RWPE2 (cell line): ENCODE results near the gene RECQL5.

Experiments used
- ATAC-seq: fragments of 200-7000 bp; cut with Tn5 transposase; 3 replicates; pipeline ENCODE4 v1.9.1; 2021; ENCODE audit warnings: low read depth
- DNase-seq: peaks from one replicate; pipeline ENCODE4 v3.0.0-alpha.2; 2020; ENCODE audit warnings: low spot score
- H3K27ac ChIP-seq: fragments of 450-650 bp; 2 replicates; pipeline ENCODE4 v1.5.1; 2017; ENCODE audit warnings: mild to moderate bottlenecking; ENCODE audit not compliant: poor library complexity, severe bottlenecking
- H3K27me3 ChIP-seq: fragments of 250-450 bp; sonication (Bioruptor Pico); 2 replicates; pipeline ENCODE4 v1.5.1; 2021; ENCODE audit warnings: mild to moderate bottlenecking, moderate library complexity; ENCODE audit not compliant: insufficient read depth, poor library complexity, severe bottlenecking
- H3K36me3 ChIP-seq: fragments of 250-450 bp; sonication (Bioruptor Pico); 2 replicates; pipeline ENCODE4 v1.5.1; 2020; ENCODE audit warnings: low read depth, mild to moderate bottlenecking, moderate library complexity
- H3K4me1 ChIP-seq: fragments of 250-450 bp; sonication (Bioruptor Pico); 2 replicates; pipeline ENCODE4 v1.5.1; 2021; ENCODE audit warnings: mild to moderate bottlenecking, moderate library complexity; ENCODE audit not compliant: insufficient read depth, poor library complexity, severe bottlenecking
- H3K4me3 ChIP-seq: fragments of 250-450 bp; sonication (Bioruptor Pico); 2 replicates; pipeline ENCODE4 v1.5.1; 2021; ENCODE audit warnings: mild to moderate bottlenecking, moderate library complexity; ENCODE audit not compliant: severe bottlenecking
- H3K9me3 ChIP-seq: fragments of 250-450 bp; sonication (Bioruptor Pico); 2 replicates; pipeline ENCODE4 v1.5.1; 2021; ENCODE audit warnings: mild to moderate bottlenecking, moderate library complexity; ENCODE audit not compliant: severe bottlenecking
- CTCF ChIP-seq: fragments of 450-650 bp; IDR thresholded peaks from one replicate; pipeline ENCODE4 v1.5.1; 2017; ENCODE audit warnings: mild to moderate bottlenecking, moderate library complexity; ENCODE audit not compliant: poor library complexity, severe bottlenecking

RECQL5 gene

GRCh38 chr17:75665981-75666380 lies 973 bp downstream of the RECQL5 start:
- H3K4me3 ChIP-seq, result peak overlapping the region; percentile 83
- H3K27ac ChIP-seq, result no peak overlapping the region
- DNase-seq, result no peak
- H3K36me3 ChIP-seq, result peaks cover 76% of the 10 kb centered on the region
- H3K4me1 ChIP-seq, result peaks cover 14% of the 10 kb centered on the region
- H3K27me3 ChIP-seq, result no peaks in the 10 kb centered on the region
- H3K9me3 ChIP-seq, result no peaks in the 10 kb centered on the region
- ATAC-seq, result no peak
- TF ChIP-seq CTCF, result no peak

GRCh38 chr17:75664099-75664549 lies 2.8 kb downstream of the RECQL5 start:
- Histone ChIP-seq H3K27me3 (no peaks in the 10 kb centered on the region), H3K36me3 (peaks cover 74% of the 10 kb centered on the region), H3K9me3 (no peaks in the 10 kb centered on the region), H3K27ac (no peak overlapping the region), H3K4me3 (no peak overlapping the region), H3K4me1 (peaks cover 14% of the 10 kb centered on the region)
- DNase-seq, result no peak
- no peak for ATAC-seq
- TF ChIP-seq CTCF, result no peak

- peaks cover 75% of the 10 kb centered on the region for H3K36me3 ChIP-seq
- no peak for ATAC-seq
- H3K27ac ChIP-seq, result no peak overlapping the region
Measured at GRCh38 chr17:75662511-75662910, 4.4 kb downstream of the RECQL5 start.

GRCh38 chr17:75661531-75661930 lies 5.4 kb downstream of the RECQL5 start:
- no peak for DNase-seq
- no peaks in the 10 kb centered on the region for H3K9me3 ChIP-seq
- no peak for TF ChIP-seq CTCF
- no peaks in the 10 kb centered on the region for H3K27me3 ChIP-seq
- H3K36me3 ChIP-seq, result peaks cover 83% of the 10 kb centered on the region
- H3K4me3 ChIP-seq, result no peak overlapping the region
- no peak overlapping the region for H3K27ac ChIP-seq
- no peak for ATAC-seq
- H3K4me1 ChIP-seq, result peaks cover 7% of the 10 kb centered on the region

More at GRCh38 chr17:75662511-75662910, 4.4 kb downstream of the RECQL5 start:
- no peak for TF ChIP-seq CTCF
- H3K27me3 ChIP-seq, result no peaks in the 10 kb centered on the region
- H3K4me3 ChIP-seq, result no peak overlapping the region
- no peak for DNase-seq
- H3K4me1 ChIP-seq, result peaks cover 7% of the 10 kb centered on the region
- no peaks in the 10 kb centered on the region for H3K9me3 ChIP-seq

- no peak for TF ChIP-seq CTCF
- H3K4me3 ChIP-seq, result no peak overlapping the region
- H3K4me1 ChIP-seq, result no peaks in the 10 kb centered on the region
- H3K27me3 ChIP-seq, result no peaks in the 10 kb centered on the region
- no peak overlapping the region for H3K27ac ChIP-seq
- peaks cover 90% of the 10 kb centered on the region for H3K36me3 ChIP-seq
- no peak for ATAC-seq
- H3K9me3 ChIP-seq, result no peaks in the 10 kb centered on the region
- DNase-seq, result no peak
Measured at GRCh38 chr17:75658237-75658636, 8.7 kb downstream of the RECQL5 start.
